Tibial nerve (tissue), 4 donors: ENCODE measurements around the gene GLYATL3. TPM values are rescaled to one million over a fixed set of nuclear protein-coding genes. Genes with fewer than 3 reads are reported as not detected.

ENCODE experiments used
- DNase-seq, 2 donors: peaks; one replicate each; pipeline ENCODE4 v3.0.0-alpha.2; 2019; ENCODE audit warnings: low spot score in 2 of 2
- H3K27ac ChIP-seq, 4 donors: fragments of 200-600 bp; sonication (generic) in 3 of 4; one replicate each; pipeline ENCODE4 v1.5.1; 2017 to 2019; ENCODE audit warnings: mild to moderate bottlenecking in 1 of 4
- H3K27me3 ChIP-seq, 2 donors: fragments of 200-600 bp; sonication (generic) in 1 of 2; one replicate each; pipeline versions ENCODE4 v1.5.1 to v1.6.0; 2017 to 2019
- H3K36me3 ChIP-seq, 3 donors: fragments of 200-600 bp; sonication (generic); one replicate each; pipeline ENCODE4 v1.5.1; 2018 to 2019
- H3K4me1 ChIP-seq, 4 donors: fragments of 200-600 bp; sonication (generic) in 3 of 4; one replicate each; pipeline ENCODE4 v1.5.1; 2017 to 2019
- H3K4me3 ChIP-seq, 4 donors: fragments of 200-600 bp; sonication (generic) in 3 of 4; one replicate each; pipeline ENCODE4 v1.5.1; 2017 to 2019; ENCODE audit warnings: mild to moderate bottlenecking in 1 of 4, moderate library complexity in 1 of 4
- H3K9me3 ChIP-seq, 4 donors: fragments of 200-600 bp; sonication (generic) in 3 of 4; one replicate each; pipeline ENCODE4 v1.5.1; 2017 to 2019
- CTCF ChIP-seq, 5 experiments: fragments of 200-600 bp in 3 of 5; fragments of 450-650 bp in 2 of 5; sonication (generic) in 3 of 5; IDR thresholded peaks; one replicate each; pipeline ENCODE4 v1.5.1; 2016 to 2019; ENCODE audit warnings: antibody characterized with exemption in 5 of 5, mild to moderate bottlenecking in 3 of 5, moderate library complexity in 2 of 5
- EP300 ChIP-seq, 2 donors: sonication (generic); formaldehyde crosslinking; IDR thresholded peaks; one replicate each; pipeline ENCODE4 v1.6.1; 2017; ENCODE audit warnings: antibody characterized with exemption in 2 of 2, mild to moderate bottlenecking in 1 of 2
- POLR2A ChIP-seq, 2 donors: fragments of 450-650 bp; IDR thresholded peaks; one replicate each; pipeline ENCODE4 v1.6.1; 2017; ENCODE audit warnings: antibody characterized with exemption in 2 of 2, mild to moderate bottlenecking in 2 of 2, moderate library complexity in 2 of 2
- WGBS, 2 donors: methylation state at CpG; one replicate each; pipeline ENCODE4 v1.1.5; 2018; 5-methylcytosine and 5-hydroxymethylcytosine counted together
- total RNA-seq, 4 donors: library from RNA; depleted of rRNA; stranded (reverse); fragments of >200 nt; gene quantifications; one replicate each; pipeline ENCODE4 v1.1.0, GENCODE V29; 2016

The GLYATL3 gene
- total RNA-seq, 4 donors from 2014 or later = not detected

GRCh38 chr6:49522710-49523593 lies 23.2 kb downstream of the GLYATL3 start:
- no peak overlapping the region for H3K27ac ChIP-seq
- H3K4me1 ChIP-seq = no peaks in the 10 kb centered on the region
- 73 to 82% methylated on average over 7 of the region's 7 CpGs for WGBS, 2 donors
- no peak for DNase-seq
- no peak for TF ChIP-seq CTCF (IDR thresholded peaks at IDR 0.05)
- TF ChIP-seq POLR2A (IDR thresholded peaks at IDR 0.05) = no peak
- TF ChIP-seq EP300 (IDR thresholded peaks at IDR 0.05) = no peak
- H3K9me3 ChIP-seq = no peaks in the 10 kb centered on the region
- no peaks in the 10 kb centered on the region for H3K36me3 ChIP-seq
- H3K27me3 ChIP-seq = no peaks in the 10 kb centered on the region
- H3K4me3 ChIP-seq = no peak overlapping the region

- WGBS, 2 donors = 72 to 79% methylated on average over 1 of the region's 1 CpG
- no peaks in the 10 kb centered on the region for H3K4me1 ChIP-seq
- no peak overlapping the region for H3K4me3 ChIP-seq
- no peak for TF ChIP-seq CTCF (IDR thresholded peaks at IDR 0.05)
- H3K36me3 ChIP-seq = no peaks in the 10 kb centered on the region
- no peak for DNase-seq
- no peak overlapping the region for H3K27ac ChIP-seq
- H3K27me3 ChIP-seq = no peaks in the 10 kb centered on the region
- H3K9me3 ChIP-seq = no peaks in the 10 kb centered on the region
These were observed 24.2 kb downstream of the GLYATL3 start for GRCh38 chr6:49523901-49524300.

GRCh38 chr6:49524541-49524940 lies 24.8 kb downstream of the GLYATL3 start:
- no peak for DNase-seq
- Histone ChIP-seq H3K4me3 (no peak overlapping the region), H3K36me3 (no peaks in the 10 kb centered on the region), H3K27me3 (no peaks in the 10 kb centered on the region), H3K4me1 (no peaks in the 10 kb centered on the region), H3K27ac (no peak overlapping the region), H3K9me3 (no peaks in the 10 kb centered on the region)
- no peak for TF ChIP-seq EP300 (IDR thresholded peaks at IDR 0.05)
- WGBS, 2 donors = 79 to 89% methylated on average over 7 of the region's 7 CpGs

- Histone ChIP-seq H3K36me3 (no peaks in the 10 kb centered on the region), H3K27me3 (no peaks in the 10 kb centered on the region), H3K9me3 (no peaks in the 10 kb centered on the region), H3K4me3 (no peak overlapping the region), H3K27ac (no peak overlapping the region), H3K4me1 (no peaks in the 10 kb centered on the region)
- no peak for TF ChIP-seq EP300 (IDR thresholded peaks at IDR 0.05)
- TF ChIP-seq CTCF (IDR thresholded peaks at IDR 0.05) = no peak
- no peak for TF ChIP-seq POLR2A (IDR thresholded peaks at IDR 0.05)
- WGBS, 2 donors = 69 to 74% methylated on average over 12 of the region's 12 CpGs
- no peak for DNase-seq
These were observed 26.9 kb downstream of the GLYATL3 start for GRCh38 chr6:49526598-49526997.

GRCh38 chr6:49527320-49527719 lies 27.6 kb downstream of the GLYATL3 start:
- WGBS, 2 donors = 50 to 52% methylated on average over 1 of the region's 1 CpG
- TF ChIP-seq EP300 (IDR thresholded peaks at IDR 0.05) (no peak), CTCF (IDR thresholded peaks at IDR 0.05) (no peak), POLR2A (IDR thresholded peaks at IDR 0.05) (no peak)
- no peaks in the 10 kb centered on the region for H3K9me3 ChIP-seq
- H3K4me3 ChIP-seq = no peak overlapping the region
- no peaks in the 10 kb centered on the region for H3K27me3 ChIP-seq
- no peaks in the 10 kb centered on the region for H3K4me1 ChIP-seq
- DNase-seq = no peak
- no peaks in the 10 kb centered on the region for H3K36me3 ChIP-seq
- no peak overlapping the region for H3K27ac ChIP-seq
